HUES48 (cell line): Measurements from ENCODE around the gene AQP12B.
"Not testable (repeated sequence)": the region's sequence is repeated elsewhere in the genome, so short reads cannot be mapped to it uniquely, and the experiment has no call there.

Experiments used
- H3K27ac ChIP-seq: one replicate; pipeline ENCODE4 v1.7.0; 2013; ENCODE audit warnings: low read depth, low read length, inconsistent platforms
- H3K27me3 ChIP-seq: 2 replicates; pipeline ENCODE4 v1.6.1; 2013; ENCODE audit warnings: mild to moderate bottlenecking, low read length; ENCODE audit not compliant: control insufficient read depth, insufficient read depth
- H3K36me3 ChIP-seq: 2 replicates; pipeline ENCODE4 v1.6.1; 2013; ENCODE audit warnings: low read length; ENCODE audit not compliant: control insufficient read depth, insufficient read depth
- H3K4me1 ChIP-seq: 2 replicates; pipeline ENCODE4 v1.6.1; 2013; ENCODE audit warnings: mild to moderate bottlenecking, low read length; ENCODE audit not compliant: control insufficient read depth, insufficient read depth
- H3K4me3 ChIP-seq: 2 replicates; pipeline ENCODE4 v1.5.1; 2013; ENCODE audit warnings: mild to moderate bottlenecking, low read depth, low read length
- H3K9ac ChIP-seq: 2 replicates; pipeline ENCODE4 v1.6.1; 2013; ENCODE audit warnings: mild to moderate bottlenecking, low read depth, low read length, moderate library complexity
- H3K9me3 ChIP-seq: 2 replicates; pipeline ENCODE4 v1.6.1; 2013; ENCODE audit warnings: low read length; ENCODE audit not compliant: control insufficient read depth, insufficient read depth

AQP12B gene

GRCh38 chr2:240687045-240687740 is 4.5 kb upstream of the AQP12B start:
- no peaks in the 10 kb centered on the region for H3K9me3 ChIP-seq
- H3K9ac ChIP-seq, result no peak overlapping the region
- H3K36me3 ChIP-seq, result no peaks in the 10 kb centered on the region
- no peaks in the 10 kb centered on the region for H3K27me3 ChIP-seq
- no peak overlapping the region for H3K27ac ChIP-seq
- H3K4me1 ChIP-seq, result no peaks in the 10 kb centered on the region
- no peak overlapping the region for H3K4me3 ChIP-seq

GRCh38 chr2:240686460-240686859 is 3.8 kb upstream of the AQP12B start:
- Histone ChIP-seq H3K4me1 (no peaks in the 10 kb centered on the region), H3K27ac (no peak overlapping the region), H3K27me3 (no peaks in the 10 kb centered on the region), H3K4me3 (no peak overlapping the region), H3K9ac (no peak overlapping the region), H3K9me3 (no peaks in the 10 kb centered on the region), H3K36me3 (no peaks in the 10 kb centered on the region)

GRCh38 chr2:240685771-240686371 is 3.2 kb upstream of the AQP12B start:
- no peaks in the 10 kb centered on the region for H3K36me3 ChIP-seq
- H3K4me1 ChIP-seq, result no peaks in the 10 kb centered on the region
- no peak overlapping the region for H3K9ac ChIP-seq
- no peaks in the 10 kb centered on the region for H3K9me3 ChIP-seq
- no peak overlapping the region for H3K27ac ChIP-seq
- no peaks in the 10 kb centered on the region for H3K27me3 ChIP-seq
- no peak overlapping the region for H3K4me3 ChIP-seq

GRCh38 chr2:240683980-240684728 is 1.5 kb upstream of the AQP12B start:
- H3K4me1 ChIP-seq, H3K27me3 ChIP-seq, H3K27ac ChIP-seq, H3K4me3 ChIP-seq, H3K9ac ChIP-seq, H3K36me3 ChIP-seq, H3K9me3 ChIP-seq: not testable (repeated sequence)

GRCh38 chr2:240683329-240683979 is 769 bp upstream of the AQP12B start:
- not testable (repeated sequence) for H3K27me3 ChIP-seq, H3K9me3 ChIP-seq, H3K27ac ChIP-seq, H3K9ac ChIP-seq, H3K4me3 ChIP-seq, H3K36me3 ChIP-seq, H3K4me1 ChIP-seq

- H3K27ac ChIP-seq, H3K27me3 ChIP-seq, H3K9me3 ChIP-seq, H3K9ac ChIP-seq, H3K36me3 ChIP-seq, H3K4me1 ChIP-seq, H3K4me3 ChIP-seq: not testable (repeated sequence)
These were observed 2.5 kb downstream of the AQP12B start for GRCh38 chr2:240680185-240680584.

- not testable (repeated sequence) for H3K27ac ChIP-seq, H3K27me3 ChIP-seq, H3K4me3 ChIP-seq, H3K4me1 ChIP-seq, H3K36me3 ChIP-seq, H3K9ac ChIP-seq, H3K9me3 ChIP-seq
These were observed 3.8 kb downstream of the AQP12B start for GRCh38 chr2:240678909-240679308.

- not testable (repeated sequence) for H3K27ac ChIP-seq, H3K4me3 ChIP-seq, H3K27me3 ChIP-seq, H3K9ac ChIP-seq, H3K4me1 ChIP-seq, H3K36me3 ChIP-seq, H3K9me3 ChIP-seq
These were observed 4.6 kb downstream of the AQP12B start for GRCh38 chr2:240678043-240678442.

GRCh38 chr2:240675345-240675744 is 7.3 kb downstream of the AQP12B start:
- H3K9ac ChIP-seq, H3K4me1 ChIP-seq, H3K36me3 ChIP-seq, H3K9me3 ChIP-seq, H3K27ac ChIP-seq, H3K4me3 ChIP-seq: not testable (repeated sequence)
- peaks cover 12% of the 10 kb centered on the region for H3K27me3 ChIP-seq

- not testable (repeated sequence) for H3K4me3 ChIP-seq, H3K27ac ChIP-seq, H3K9ac ChIP-seq, H3K36me3 ChIP-seq, H3K4me1 ChIP-seq, H3K9me3 ChIP-seq
- peaks cover 12% of the 10 kb centered on the region for H3K27me3 ChIP-seq
These were observed 8.1 kb downstream of the AQP12B start for GRCh38 chr2:240674461-240675184.
